Smooth muscle cell of the brain vasculature (primary cell): ENCODE data around the gene MBNL3.

Source experiments
- DNase-seq: peaks from one replicate; pipeline ENCODE4 v3.0.0-alpha.2; 2012; ENCODE audit warnings: low read depth, low spot score

MBNL3 gene

DNA sequence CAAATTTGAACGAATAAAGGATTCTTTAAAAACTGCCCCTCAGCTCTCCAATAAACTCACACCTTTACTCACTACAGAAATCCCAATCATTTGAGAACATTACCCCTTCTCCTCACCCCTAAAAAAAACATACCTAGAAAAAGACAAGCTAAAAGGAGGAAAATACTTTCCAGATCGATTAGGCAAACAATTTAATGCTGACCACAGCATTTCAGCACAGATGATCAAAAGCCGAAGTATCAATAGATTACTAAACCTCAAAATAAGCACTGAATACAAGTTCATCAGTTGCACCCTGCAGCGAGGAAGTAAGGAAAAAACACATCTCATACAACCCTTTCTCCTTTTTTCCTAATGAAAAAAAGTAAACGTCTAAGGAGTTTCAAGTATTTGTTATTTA is 65.5 kb downstream of the MBNL3 start:
- DNase-seq: no peak

DNA sequence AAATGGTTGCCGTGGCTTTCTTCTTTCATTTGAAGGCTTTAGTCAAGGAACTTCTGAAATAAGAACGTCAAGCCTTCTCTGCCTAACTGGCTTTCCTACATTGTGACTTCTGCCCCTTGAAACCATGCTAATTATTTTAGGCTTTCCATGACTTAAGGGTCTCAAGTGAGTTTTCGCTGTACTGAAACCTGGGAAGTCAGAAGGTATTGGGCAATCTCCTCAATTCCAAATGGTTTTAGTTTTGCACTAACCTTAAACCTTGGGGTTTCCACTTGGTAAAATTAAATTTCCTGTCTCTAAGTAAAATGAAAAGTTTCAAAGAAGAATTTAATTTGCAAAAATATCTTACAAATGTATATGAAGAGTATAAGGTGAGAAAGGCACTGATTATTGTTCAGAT is 73.8 kb downstream of the MBNL3 start:
- DNase-seq: no peak

DNA sequence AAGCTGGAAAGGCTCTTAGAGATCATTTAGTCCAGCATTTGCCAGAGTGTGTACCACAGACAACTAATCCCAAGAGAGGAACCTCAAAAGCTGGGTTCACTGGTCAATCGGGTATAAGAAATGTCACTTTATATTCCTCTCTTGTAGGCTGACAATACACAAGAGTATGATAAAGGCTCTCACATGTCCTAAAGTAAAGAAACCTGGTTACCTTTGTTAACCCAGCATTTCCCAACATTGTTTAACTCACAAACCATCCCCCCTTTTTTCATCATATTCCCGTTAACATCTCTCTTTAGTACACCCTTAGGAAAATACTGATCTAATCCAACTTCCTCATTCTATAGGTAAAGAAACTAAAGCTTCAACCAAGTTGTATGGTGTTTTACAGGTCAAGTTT is 74.4 kb downstream of the MBNL3 start:
- no peak for DNase-seq

DNA sequence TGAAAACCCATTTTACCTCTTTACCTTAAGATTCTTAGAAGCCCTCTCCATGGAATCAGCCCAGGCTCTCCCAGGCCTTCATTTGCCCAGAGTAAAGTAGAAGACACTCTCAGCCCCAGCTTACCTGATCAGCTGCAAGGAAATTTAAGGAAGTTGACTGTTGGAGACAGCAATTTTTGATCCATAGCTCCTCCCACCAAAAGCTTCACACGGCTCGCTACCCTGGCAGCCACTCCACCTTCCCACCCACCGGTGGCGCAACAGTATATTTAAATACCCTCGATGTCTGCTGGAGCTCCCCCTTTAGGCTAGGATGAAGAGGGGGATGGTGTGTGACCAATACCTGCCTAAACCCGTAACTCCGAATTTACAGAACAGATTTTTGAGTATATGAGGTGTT is 75.4 kb downstream of the MBNL3 start:
- no peak for DNase-seq

DNA sequence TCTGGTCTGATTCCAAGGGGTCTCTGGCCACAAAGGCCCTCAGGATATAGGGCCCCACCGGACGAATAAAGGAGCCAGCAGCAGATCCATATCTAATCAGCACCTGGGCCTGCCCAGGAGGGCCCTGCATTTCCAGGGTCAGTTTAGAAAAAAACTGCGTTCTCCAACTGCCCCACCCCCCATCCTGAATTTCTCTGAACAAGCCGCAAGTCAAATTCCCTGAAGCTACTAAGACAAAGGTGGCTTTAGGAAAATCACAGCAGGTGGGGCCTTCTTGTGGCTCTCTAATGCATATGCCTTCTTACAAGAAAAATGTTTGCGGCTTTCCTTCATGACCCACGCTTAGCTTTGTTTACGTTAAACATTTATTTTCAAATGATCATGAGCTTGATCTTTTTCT is 76.6 kb downstream of the MBNL3 start:
- no peak for DNase-seq

DNA sequence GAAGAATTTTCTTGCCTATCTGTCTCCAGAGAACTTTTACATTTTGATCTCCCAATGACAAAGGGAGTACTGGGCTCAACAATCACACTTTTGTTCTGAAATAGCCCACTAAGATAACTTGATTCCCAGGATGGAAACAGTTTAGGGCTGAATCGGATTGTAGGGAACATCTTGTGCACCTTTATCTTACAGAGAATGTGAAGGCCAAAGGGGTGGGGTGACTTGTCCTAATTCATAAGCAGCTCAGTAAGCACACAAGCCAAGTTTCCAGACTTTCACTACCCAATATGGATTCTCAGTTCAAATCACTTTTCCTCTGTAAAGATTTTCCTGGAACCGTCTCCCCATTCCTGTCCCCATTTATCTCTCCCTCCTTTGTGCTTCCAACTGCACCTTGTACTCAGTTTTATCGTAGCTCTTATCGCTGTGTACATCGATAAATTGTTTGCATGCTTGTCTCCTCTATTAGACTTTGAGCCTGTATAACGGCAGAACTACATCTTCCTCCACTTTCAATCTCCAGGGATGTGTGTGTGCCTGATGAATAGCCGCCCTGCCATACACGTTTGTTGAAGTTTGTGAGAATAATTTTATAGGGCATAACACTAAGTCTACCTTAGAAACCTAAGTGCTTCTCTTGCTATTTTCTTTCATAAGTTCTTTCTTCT is 77.4 kb downstream of the MBNL3 start:
- no peak for DNase-seq

DNA sequence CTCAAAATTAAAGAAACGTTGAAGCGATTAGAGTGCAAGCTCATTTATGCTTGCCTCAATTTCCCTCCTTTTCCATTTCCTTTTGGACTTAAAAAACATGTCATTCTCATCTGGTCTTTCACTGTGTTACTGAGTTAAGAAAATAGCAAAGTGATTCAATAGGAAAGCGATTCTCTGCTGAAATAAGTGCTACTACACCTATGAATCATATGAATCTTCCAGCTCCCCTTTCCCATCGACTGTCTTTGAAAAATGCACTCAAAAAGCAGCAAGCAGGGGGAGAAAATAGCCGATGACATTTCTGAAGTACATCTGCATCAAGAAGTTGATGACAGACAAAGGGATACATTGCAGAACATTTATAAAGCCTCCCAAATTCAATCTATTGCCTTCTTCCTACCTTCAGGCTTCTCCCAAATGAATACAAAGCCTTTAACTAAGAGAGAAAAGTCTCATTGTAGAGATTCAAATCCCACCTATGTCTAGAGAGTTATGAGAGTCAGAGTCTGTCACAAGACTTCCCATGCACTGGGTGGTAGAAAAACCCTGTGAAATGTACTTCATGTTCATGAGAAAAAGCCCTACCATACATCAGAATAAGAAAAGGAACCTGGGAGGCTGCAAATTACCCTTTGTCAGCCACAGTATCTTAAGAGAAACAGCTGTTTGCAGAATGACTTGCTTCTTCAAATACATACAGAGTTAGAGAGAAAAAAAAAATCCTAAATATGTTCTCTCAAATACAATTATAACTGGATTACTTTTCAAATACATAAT is 78.9 kb downstream of the MBNL3 start:
- DNase-seq: no peak

DNA sequence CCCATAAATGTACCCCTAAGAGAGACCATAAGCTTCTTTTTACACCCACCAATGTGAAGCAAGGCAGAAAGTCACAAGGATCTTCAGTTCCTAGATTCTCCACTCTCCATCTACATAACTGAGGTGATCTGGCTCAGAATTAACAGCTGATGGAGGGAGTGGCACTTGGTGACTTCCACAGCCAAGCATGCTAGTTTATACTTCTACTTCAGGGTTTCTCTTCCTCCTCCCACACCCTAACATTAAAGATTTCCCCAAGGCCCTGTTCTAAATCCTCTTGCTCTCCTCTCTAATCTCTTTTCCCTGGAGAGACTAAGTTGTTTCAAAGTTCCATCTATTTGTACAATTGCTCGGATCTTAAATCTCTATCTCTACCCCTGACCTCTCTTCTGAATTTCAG is 81.1 kb downstream of the MBNL3 start:
- no peak for DNase-seq

DNA sequence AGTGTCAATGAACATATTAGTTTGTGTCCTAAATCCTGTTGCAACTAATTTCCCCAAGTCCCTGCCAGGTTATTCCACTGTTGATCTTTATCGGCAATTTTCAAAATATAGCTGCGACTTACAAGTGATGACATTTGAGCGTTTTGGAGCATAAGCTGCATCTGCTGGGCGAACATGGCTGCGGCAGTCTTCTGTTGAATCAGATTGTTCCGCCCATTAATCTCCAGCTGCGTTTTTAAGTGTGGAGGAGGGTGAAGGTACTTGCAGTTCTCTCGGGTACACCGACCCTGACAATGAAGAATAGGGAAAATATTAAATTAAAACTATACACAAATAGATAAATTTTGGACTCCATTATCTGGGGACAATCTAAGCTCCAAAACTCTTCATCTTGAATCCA is 82.7 kb downstream of the MBNL3 start:
- DNase-seq: no peak

DNA sequence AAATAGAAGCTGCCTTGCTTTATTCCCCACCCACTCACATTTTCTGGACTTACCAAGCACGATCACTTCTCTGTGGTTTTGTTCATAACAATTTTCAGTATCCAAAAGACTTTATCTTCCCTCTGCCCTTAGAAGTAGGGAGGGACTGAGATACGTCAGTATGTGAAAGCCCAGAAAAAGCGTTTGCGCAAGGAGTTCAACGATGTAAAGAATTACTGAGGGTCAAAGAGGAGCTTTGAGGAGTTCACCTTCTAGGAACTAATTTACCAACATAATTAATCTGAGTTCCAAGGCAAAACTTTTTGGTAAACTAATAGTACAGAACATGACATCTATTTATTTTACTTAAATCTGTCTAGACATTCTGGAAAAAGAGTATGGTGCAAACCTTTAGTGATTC is 84.6 kb downstream of the MBNL3 start:
- no peak for DNase-seq

DNA sequence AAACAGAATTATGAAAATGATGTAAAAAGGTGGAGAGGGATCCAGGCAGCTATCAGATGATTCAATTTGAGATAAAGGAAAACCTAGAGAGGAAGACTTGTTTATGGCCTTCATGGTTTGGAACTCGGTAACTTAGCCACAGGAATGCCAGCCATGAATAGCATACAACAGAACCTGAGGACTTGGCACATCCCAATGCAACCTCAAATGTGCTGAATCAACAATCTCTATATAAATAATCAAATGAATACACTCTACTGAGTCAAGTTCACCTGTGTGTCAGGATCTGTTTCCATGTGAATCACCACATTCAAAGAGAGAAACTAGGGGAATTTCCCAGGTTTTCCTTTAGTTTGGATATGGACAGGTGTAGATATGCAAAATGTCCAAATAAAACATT is 86.9 kb downstream of the MBNL3 start:
- no peak for DNase-seq

DNA sequence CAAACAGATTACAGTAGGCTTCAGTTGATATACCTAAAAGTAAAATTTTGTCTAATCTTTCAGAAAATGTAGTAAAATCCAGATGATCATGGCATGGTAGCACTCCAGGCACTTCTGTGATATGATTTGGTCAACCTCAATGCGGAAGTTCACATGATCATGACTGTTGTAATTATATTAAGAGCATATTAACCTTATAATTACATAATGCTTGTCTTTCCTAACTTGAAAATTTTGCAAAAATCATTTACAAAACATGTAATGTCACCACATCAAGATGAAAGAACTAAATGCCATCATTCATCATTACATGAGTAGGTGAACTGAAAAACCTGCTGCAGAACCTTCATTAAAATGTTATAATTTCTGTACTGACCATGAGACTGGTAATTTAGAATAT is 88.1 kb downstream of the MBNL3 start:
- no peak for DNase-seq

DNA sequence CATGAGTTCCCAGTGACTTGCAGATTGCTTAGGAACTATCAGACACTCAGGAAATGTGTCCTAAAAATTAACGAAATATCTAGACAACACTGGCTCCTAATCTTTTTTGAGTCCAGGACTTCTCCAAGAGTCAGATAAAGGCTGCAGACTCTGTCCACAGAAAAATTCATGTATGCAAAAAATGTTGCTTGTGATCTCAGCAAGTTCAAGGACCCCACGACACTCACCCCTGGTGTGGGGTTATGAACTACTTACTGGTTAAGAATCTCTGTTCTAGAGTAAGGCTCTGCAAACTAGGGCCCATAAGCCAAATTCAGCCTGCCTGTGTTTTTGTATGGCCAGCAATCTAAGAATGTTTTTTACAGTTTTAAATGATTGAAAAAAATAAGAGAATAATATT is 93.2 kb downstream of the MBNL3 start:
- no peak for DNase-seq

DNA sequence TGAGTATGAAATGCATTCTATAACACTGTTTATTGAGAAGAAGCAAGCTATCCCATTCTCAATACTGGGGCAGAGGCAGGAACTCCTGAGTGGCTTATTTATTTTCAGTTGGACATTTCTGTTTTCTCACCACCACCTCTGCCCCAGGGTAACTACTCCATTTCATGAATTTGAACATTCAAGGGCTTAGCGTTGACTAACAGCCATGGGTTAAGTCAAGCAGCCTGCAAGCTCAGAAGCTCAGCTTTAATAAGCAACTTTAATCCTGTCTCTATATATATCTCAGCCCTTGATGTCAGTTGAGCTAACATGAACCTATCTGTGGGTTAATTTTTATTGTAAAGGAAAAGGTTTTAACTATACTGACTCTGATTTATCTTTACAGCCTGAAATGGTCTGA is 93.8 kb downstream of the MBNL3 start:
- DNase-seq: no peak

DNA sequence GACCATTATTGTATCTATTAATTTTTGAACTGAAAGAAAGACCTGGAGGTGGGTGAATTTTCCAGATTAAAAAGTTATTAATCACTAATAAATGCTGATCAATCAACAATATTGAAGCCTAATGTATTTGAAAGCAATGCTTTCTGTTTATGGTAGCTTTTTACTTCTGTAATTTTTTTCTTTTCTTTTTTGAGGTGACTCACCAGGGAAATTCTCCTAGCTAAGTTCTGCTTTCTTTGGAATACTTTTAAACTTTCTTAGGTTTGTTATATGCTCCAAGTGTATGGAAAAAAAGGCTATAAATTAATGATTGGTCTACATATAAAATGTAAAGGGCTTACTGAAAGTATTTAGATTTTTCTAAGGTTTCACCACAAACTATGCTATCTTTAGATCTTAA is 94.2 kb downstream of the MBNL3 start:
- no peak for DNase-seq

DNA sequence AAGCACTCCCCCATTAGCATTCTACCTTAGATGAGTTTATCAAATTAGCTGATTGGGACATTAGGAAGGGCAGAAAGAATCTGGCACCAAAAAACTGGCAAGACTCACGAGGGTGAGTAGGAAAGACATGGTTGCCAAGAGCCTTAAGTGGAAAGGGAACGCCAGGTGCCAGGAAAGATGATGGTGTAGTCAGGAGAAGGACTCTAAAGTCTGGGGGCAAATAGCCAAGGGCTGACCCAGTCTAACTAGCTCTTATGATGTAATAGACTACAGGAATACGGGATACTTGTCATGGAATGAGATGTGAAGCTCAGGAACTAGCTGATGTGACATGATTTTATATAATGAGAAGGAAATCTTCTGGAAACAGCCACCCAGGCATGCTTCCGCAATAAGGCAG is 94.8 kb downstream of the MBNL3 start:
- DNase-seq: no peak

DNA sequence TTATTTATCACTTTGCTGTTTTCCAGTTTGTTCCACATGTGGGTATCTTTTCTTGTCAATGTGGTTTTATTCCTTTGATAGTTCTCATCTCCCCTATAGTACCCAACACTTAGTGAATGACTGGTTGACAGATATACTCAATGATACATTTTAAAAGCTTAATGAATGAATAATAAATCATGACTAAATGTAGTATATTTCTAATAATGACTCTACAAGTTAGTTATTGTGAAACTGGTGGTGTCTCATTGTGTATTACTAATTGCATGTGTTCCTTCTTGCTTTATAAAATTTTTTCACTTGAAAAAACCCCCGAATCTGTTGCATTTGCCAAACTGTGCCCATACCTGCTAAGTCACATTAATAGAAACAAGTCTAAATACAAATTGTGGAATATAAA is 95.4 kb downstream of the MBNL3 start:
- no peak for DNase-seq

DNA sequence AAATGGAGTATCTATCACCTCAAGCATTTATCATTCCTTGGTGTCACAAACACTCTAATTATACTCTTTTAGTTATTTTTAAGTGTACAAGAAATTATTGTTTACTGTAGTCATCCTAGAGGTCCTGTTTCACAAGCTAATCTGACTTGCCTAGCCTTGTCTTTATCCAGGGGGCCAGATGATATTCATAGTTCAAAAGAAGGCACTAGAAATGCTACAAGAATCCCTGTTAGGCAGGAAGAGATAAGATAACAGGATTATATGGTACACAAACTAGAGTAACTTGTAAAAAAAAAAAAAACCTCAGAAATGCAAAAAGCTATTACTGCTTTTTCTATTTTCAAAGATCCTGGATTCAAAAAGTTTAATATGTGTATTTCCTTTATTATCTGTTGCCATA is 95.8 kb downstream of the MBNL3 start:
- no peak for DNase-seq

DNA sequence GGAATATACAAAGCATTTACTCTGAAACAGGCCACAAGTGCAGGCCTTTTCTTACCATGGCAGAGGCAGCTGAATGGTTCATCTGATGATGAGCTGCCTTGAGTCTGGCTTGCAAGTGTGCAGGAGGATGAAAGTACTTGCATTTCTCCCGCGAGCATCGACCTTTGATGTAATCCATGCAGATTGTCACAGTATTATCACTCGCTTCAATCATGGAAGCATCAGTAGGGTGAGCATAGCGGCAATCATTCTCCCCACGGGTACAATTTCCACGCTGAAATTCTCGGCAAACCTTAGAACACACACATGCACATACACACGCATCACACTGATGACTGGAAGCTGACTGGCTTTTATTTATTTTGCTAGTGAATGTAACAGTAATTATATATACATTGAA is 98.0 kb downstream of the MBNL3 start:
- DNase-seq: no peak

DNA sequence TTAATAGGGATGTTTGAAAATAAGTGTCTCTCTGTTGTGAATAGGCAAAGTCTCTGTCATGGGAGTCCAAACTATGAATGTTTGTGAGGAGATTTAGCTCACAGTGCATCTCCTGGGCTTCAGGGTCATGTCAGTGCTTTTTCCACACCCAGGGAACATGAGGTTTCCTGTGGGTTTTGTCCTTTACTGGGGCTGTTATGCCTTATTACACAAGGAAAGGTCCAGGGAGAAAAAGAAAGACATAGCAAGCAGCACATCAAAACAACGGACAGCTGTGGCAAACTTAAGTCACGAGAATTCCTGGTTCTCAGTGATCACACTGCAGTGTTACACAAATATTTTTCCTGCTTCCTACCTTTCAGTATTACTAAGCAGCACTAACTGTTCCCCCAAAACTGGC is 99.4 kb downstream of the MBNL3 start:
- no peak for DNase-seq

DNA sequence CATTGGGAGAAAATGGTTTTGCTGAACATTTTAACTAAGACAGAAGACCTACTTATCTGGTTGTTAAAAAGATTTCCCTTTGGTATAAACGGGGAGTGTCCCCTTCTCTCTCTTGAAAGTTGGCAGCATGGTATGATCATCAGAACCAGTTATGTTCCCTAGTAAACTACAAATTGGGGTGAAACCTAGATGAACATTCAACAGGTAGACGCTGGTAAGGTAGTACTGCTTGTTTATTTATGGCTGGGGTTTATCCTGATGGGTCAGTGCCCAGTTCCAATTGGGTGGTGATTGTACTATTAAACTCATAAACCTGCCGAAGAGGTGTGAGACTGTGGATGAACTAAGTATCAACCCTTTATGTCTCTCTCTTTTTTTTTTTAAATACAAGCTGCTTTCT is 100.5 kb downstream of the MBNL3 start:
- no peak for DNase-seq

DNA sequence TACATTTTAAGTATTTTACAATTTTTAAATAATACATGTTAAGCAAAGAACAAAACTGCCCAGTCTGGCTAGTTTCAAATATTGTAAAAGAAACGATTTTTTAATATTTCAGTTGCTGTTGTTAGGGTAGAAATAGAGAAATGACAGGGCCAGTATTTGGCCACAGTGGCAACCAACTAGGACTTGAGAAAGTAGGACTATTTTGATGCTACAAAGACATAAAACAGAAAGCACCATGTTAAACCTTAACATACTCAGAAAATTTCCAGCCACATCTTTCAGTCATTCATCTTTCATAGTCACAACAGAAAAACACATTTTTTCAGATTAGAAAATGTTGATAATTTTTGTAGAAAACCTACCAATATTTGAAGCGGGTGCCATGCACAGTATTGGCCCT is 104.5 kb downstream of the MBNL3 start:
- DNase-seq: no peak

DNA sequence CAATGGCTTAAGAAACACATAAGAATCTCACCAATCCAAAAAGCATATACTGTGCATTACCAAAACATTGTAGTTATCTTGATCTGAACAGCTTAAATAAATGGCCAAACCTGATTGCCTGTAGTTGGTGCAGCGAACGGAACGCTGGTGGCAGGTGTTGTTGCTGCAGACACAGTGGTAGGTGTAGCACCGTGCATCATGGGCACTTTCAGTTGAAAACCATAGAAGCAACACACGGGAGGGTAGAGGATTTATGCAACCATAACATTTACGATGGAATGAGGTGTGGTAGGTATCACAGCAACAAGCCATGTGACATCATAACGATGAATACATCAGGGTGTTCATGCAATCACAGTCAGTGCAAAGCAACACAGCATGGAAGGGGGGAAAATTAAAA is 106.8 kb downstream of the MBNL3 start:
- DNase-seq: no peak

DNA sequence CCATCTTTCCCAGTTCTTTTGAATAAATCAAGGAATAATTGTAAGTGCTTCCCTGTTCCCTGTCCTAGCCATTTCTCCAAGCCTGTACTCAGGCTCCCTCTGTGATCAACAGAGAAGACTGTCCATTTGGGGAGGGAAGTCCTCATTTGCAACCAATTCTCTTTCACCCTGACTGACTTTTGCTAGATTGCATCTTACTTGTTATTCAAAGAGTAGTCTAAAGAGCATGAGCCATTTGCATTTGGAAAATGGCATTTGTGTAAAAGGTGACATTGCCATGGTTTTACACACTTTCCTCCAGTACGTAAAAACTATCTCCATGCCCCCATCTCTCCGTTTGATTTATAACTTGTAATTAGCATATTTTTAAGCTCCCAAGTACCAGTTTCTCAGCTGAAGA is 110.6 kb downstream of the MBNL3 start:
- no peak for DNase-seq
